Hematopoietic multipotent progenitor cell treated with erythropoietin and hydrocortisone succinate and interleukin-3 and kit ligand, for 6 days (in vitro differentiated cells): ENCODE results near the gene SET.
A peak's percentile ranks its signal among the peaks of the same experiment; 100 is the strongest.
"Not testable (repeated sequence)": the region's sequence is repeated elsewhere in the genome, so short reads cannot be mapped to it uniquely, and the experiment has no call there.

Experiments
- DNase-seq: peaks from one replicate; pipeline ENCODE4 v3.0.0-alpha.2; 2015

Gene SET

GRCh38 chr9:128688501-128689292, at the start of gene SET:
SET (plus strand) TSS chr9:128689222; CDS start chr9:128689583, 361 bp downstream.
- peak; percentile 97 for DNase-seq

- DNase-seq = no peak
Observed at GRCh38 chr9:128640603-128641002, 48.4 kb upstream of the SET start.

GRCh38 chr9:128642675-128643245, 46.3 kb upstream of the SET start:
- no peak for DNase-seq

- DNase-seq = peak; percentile 50
Observed at GRCh38 chr9:128643519-128644300, 45.3 kb upstream of the SET start.

GRCh38 chr9:128648206-128648605, 40.8 kb upstream of the SET start:
- peak; percentile 74 for DNase-seq

- no peak for DNase-seq
Observed at GRCh38 chr9:128651798-128652197, 37.2 kb upstream of the SET start.

- DNase-seq = no peak
Observed at GRCh38 chr9:128653908-128654307, 35.1 kb upstream of the SET start.

GRCh38 chr9:128654481-128654880, 34.5 kb upstream of the SET start:
- no peak for DNase-seq

- DNase-seq = peak; percentile 97
Observed at GRCh38 chr9:128656416-128657343, 32.3 kb upstream of the SET start, which contains the start of gene DYNC2I2. DYNC2I2 (minus strand) TSS chr9:128656847; CDS start chr9:128656726, 121 bp downstream.

- DNase-seq = no peak
Observed at GRCh38 chr9:128657344-128657704, 31.7 kb upstream of the SET start.

GRCh38 chr9:128657796-128658195, 31.2 kb upstream of the SET start:
- no peak for DNase-seq

GRCh38 chr9:128666481-128666941, 22.5 kb upstream of the SET start:
- not testable (repeated sequence) for DNase-seq

GRCh38 chr9:128669786-128670185, 19.2 kb upstream of the SET start:
- DNase-seq = no peak

GRCh38 chr9:128675382-128675781, 13.6 kb upstream of the SET start:
- no peak for DNase-seq

GRCh38 chr9:128677794-128678193, 11.2 kb upstream of the SET start:
- no peak for DNase-seq

GRCh38 chr9:128683340-128684064, 5.5 kb upstream of the SET start:
- DNase-seq = peak; percentile 63

GRCh38 chr9:128684065-128684324, 5.0 kb upstream of the SET start:
- no peak for DNase-seq

- peak; percentile 82 for DNase-seq
Observed at GRCh38 chr9:128684325-128685199, 4.5 kb upstream of the SET start.

GRCh38 chr9:128685636-128686489, 3.2 kb upstream of the SET start:
- DNase-seq = peak; percentile 76

- DNase-seq = no peak
Observed at GRCh38 chr9:128687453-128687852, 1.6 kb upstream of the SET start.
